GM19372 (cell line): Measurements from ENCODE around the gene CDNF.
"Not testable (repeated sequence)": the region's sequence is repeated elsewhere in the genome, so short reads cannot be mapped to it uniquely, and the experiment has no call there.

Source experiments
- ATAC-seq: cut with Tn5 transposase; IDR thresholded peaks from one replicate; pipeline ENCODE4 v1.9.1; 2021; ENCODE audit warnings: mild to moderate bottlenecking, low read depth, moderate library complexity; ENCODE audit not compliant: unreplicated experiment

CDNF gene

GRCh38 chr10:14840178-14840577 lies 2.3 kb upstream of the CDNF start:
- no peak for ATAC-seq

DNA sequence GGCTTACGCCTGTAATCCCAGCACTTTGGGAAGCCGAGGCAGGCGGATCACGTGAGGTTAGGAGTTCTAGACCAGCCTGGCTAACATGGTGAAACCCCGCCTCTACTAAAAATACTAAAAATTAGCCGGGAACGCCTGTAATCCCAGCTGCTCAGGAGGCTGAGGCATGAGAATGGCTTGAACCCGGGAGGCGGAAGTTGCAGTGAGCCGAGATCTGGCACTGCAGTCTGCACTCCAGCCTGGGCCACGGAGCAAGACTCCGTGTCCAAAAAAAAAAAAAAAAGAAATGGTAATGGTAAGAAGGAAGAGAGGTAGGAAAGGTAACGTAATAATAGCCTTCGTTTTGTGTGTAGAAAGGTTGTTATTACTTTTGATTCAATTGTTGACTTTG lies 1.5 kb upstream of the CDNF start:
- ATAC-seq = no peak

DNA sequence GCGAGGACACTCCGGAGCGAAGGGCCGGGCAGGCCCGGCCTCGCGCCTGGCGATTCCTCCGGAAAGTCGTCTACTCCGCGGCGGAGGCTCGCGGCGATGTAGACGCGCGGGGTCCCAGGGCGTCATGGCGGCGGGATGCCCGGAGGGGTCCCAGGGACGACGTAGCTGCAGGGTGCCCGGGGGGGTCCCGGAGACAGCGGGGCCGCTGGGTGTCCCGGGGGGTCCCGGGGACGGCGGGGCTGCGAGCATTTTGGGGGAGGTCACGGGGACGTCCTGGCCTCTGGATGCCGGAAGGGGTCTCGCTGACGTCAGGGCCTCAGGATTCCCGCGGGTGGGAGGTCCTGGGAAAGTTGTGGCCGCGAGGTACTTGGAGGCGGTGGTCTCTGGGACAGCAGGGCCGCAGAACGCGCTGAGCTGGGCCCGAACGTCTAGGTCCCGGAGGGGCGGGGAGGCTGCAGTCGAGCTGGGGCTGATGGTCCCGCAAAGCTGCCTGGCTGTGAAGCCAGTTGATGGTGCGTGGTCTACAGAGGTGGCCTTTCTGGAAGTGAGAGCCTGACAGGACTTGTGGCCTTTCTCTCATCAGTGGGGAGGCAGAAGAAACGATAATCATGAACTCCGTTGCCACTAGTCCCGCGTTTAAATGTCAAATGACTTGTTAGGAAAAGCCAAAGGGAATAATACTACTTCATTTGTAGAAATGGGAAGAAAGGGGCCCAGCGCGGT lies 906 bp upstream of the CDNF start:
- no peak for ATAC-seq

DNA sequence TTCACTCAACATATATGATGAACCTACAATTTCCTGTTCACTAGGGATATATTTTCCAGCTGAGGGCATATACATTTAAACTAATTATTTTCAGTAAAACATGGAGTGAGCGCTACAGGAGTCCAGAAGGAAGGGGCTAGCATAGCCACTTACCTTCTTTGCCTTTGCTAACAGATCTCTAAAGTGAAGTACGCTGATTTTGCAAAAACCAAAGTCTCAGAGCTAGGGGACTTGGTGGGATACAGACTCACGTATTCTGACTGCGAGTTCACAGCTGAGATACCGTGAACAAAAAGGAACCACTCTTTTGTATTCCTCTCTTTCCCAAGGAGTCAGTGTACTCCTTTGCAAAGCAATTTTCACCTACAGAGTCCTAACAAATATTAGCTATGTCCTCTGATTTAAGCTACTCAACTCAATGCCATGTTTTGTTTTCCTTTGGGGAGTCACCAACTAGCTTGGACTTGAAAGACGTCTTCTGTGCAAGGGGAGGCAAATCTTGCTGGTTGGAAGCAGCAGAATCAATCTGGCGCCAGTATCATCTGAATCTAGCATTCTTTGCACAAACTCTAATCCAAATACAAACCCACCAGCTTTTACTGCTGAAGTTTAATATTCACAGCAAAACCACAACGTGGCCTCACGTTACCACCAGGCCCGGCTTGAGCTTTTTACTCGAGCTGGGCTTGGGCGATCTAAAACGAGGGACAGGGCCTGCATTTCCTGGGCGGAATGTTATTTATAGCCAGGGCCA lies 657 bp downstream of the CDNF start:
- ATAC-seq = no peak

- ATAC-seq = no peak
Observed at GRCh38 chr10:14836208-14836607, 1.6 kb downstream of the CDNF start.

DNA sequence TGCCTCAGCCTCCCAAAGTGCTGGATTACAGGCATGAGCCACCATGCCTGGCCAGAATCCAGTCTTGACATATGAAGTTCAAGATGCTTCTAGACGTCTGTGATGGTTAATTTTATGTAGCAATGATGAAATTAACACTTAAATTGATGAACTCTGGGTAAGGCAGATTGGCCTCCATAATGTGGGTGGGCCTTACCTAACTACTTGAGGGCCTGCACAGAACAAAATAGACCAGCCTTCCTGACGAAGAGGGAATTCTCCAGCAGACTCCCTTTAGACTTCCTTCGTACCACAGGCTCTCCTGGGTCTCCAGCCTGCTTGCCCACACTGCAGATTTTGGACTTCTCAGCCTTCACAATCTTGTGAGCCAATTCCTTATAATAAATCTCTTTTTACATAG lies 4.7 kb downstream of the CDNF start:
- ATAC-seq = no peak

DNA sequence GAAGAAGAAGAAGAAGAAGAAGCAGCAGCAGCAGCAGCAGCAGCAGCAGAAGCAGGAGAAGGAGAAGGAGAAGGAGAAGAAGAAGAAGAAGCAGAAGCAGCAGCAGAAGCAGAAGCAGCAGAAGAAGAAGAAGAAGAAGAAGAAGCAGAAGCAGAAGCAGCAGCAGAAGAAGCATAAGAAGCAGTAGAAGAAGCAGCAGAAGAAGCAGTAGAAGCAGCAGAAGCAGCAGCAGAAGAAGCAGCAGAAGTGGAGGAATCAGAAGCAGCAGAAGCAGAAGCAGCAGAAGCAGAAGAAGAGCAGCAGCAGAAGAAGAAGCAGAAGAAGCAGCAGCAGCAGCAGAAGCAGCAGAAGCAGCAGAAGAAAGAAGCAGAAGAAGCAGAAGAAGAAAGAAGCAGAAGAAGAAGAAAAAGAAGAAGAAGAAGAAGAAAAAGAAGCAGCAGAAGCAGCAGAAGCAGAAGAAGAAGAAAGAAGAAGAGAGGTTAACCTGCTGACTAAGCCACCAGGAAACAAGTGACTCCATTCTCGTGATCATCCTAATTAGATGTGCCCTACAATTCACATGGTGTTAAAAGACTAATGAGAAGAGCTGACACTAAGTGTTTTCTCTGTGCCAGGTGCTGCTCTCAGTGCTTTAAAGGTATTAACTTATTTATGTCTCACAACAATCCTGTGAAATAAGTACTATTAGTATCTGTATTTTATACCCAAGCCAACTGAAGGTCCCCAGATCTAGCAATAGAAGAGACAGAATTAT lies 11.6 kb downstream of the CDNF start:
- ATAC-seq = no peak

GRCh38 chr10:14823966-14824365 lies 13.9 kb downstream of the CDNF start:
- ATAC-seq = no peak

DNA sequence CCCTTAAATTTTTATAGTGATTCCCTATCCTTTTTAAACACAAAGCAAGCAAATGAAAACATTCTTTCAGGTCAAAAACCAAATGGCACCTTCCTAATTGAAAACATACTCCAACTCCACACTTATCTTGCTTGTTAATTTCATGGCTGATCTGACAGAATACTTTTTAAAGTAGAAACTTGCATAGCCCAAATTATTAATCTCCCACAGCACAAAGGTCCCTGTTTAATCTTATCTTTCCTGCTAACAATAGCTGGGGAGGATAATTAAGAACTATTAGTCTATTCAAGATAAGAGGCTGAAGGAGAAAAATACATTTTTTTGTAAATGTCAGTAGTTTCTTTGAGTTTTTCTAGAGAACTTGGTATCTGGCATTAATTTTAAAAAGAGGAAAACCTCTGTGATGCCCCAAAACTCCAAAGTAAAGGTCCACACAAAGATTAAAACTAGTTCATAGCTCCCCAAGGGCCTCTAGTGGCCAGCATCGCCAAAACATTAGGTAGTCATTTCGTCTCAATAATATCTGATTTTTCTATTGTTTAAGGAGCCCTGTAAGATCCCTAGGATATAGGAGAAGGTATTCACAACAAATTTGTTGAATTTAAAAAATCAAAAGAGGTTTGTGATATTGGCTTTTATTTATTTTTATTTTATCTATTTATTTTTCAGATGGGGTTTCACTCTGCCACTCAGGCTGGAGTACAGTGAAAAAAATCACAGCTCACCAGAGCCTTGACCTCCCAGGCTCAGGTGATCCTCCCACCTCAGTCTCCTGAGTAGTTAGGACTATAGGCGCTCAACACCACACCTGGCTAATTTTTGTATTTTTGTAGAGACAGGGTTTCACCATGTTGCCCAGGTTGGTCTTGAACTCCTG lies 14.7 kb downstream of the CDNF start:
- ATAC-seq = no peak

- no peak for ATAC-seq
Observed at GRCh38 chr10:14821635-14822375, 16.0 kb downstream of the CDNF start.

GRCh38 chr10:14820775-14821154 lies 17.1 kb downstream of the CDNF start:
- ATAC-seq = no peak

GRCh38 chr10:14820010-14820774 lies 17.6 kb downstream of the CDNF start:
- no peak for ATAC-seq

DNA sequence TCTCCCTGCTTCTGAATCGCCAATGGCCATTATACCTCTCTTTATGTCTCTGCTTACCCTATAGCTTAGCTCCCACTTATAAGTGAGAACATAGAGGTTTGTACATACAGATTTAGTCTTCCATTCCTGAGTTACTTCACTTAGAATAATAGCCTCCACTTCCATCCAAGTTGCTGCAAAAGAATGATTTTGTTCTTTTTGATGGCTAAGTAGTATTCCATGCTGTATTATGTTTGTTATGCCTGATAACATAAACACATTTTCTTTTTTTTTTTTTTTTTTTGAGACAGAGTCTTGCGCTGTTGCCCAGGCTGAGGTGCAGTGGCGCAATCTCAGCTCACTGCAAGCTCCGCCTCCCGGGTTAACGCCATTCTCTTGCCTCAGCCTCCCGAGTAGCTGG lies 21.1 kb downstream of the CDNF start:
- not testable (repeated sequence) for ATAC-seq

DNA sequence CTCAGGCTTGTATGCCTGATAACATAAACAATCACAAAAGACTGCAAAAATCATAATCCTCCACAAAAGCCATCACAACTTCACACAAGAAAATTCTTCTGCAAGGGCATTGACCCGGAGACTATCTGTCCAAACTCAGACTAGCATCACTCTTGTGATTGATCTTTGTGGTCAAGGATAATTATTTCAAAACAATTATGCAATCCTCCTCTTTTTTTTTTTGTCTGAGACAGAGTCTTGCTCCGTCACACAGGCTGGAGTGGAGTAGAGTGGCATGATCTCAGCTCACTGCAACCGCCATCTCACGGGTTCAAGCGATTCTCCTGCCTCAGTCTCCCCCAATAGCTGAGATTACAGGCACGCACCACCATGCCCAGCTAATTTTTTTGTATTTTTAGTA lies 22.2 kb downstream of the CDNF start:
- no peak for ATAC-seq

DNA sequence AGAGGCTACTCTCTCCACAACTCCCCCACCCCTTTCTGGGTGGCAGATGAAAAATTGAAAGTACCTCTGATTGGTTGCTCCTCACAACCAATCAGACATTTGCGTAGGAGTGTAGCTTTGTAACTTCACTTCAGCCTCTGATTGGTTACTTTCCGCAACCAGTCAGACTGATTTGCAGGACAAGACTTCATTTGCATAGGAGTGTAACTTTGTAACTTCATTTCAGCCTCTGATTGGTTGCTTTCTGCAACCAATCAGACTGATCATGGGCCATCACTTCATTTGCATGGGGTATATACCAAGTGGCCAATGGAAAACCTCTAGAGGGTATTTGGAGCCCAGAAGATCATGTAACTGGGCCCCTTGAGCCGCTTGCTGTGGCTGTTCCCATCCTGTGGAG lies 25.6 kb downstream of the CDNF start:
- ATAC-seq = no peak

- no peak for ATAC-seq
Observed at GRCh38 chr10:14810969-14811953, 26.6 kb downstream of the CDNF start.

- no peak for ATAC-seq
Observed at GRCh38 chr10:14806318-14806717, 31.5 kb downstream of the CDNF start.

DNA sequence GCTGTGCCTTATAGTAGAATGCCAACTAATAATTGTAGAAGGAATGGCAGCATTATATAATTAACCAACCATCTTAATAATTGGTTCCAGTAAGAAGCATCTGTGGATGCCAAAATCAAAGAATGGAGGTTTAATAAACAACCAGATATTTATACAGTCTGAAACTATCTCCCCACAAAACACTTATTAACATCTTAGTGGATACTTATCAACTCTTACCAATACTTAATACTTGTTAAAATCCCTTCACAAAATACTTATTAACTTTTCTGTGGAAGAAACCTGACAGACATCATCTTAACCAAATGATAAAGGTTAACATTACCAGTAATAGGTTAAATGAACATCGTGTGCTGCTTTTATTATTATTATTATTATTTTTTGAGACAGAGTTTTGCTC lies 34.0 kb downstream of the CDNF start:
- ATAC-seq = no peak
